Panc1 (cell line): Measurements from ENCODE around the gene GSTK1.

Experiments
- POLR2AphosphoS5 ChIP-seq: IDR thresholded peaks from 2 replicates; pipeline ENCODE4 v1.6.1; 2012; ENCODE audit warnings: mild to moderate bottlenecking, low read depth, low read length, moderate library complexity
- SIN3A ChIP-seq: IDR thresholded peaks from 2 replicates; pipeline ENCODE4 v1.6.1; 2012; ENCODE audit warnings: low read depth, mild to moderate bottlenecking, low read length, moderate library complexity, borderline replicate concordance; ENCODE audit not compliant: insufficient read depth
- TCF7L2 ChIP-seq: IDR thresholded peaks from 2 replicates; pipeline ENCODE4 v1.6.1; 2011; ENCODE audit warnings: mild to moderate bottlenecking, low read depth, low read length, inconsistent platforms
- TF ChIP-seq, protein P1 (sequence below): fragments of 450-650 bp; IDR thresholded peaks from 2 replicates; pipeline ENCODE4 v1.5.1; 2017; ENCODE audit warnings: mild to moderate bottlenecking
- TF ChIP-seq, protein P2 (sequence below), 2 experiments: IDR thresholded peaks; 2 replicates each; pipeline ENCODE4 v1.6.1; 2011 to 2012; ENCODE audit warnings: low read depth in 2 of 2, control low read depth in 1 of 2, low read length in 1 of 2, mild to moderate bottlenecking in 1 of 2, moderate library complexity in 1 of 2; ENCODE audit not compliant: insufficient read depth in 1 of 2

DNA sequence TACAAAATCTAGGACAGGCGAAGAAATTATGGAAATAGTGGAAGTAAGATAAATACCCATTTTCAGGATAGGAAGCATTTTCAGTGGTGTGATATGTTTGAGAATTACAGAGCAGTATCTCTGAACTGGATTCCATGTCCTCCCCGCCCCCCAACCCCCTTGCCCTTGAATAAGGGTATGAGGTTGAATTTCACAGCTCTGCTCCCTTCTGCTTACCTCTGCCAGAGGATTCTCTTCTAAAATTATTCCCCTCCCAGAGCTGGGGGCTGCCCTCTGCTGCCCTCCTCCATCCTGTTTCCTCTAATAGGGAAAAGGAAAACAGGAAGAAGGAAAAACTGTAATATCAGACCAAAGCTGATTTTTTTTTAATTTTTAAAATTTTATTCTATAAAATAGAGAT lies 45.4 kb downstream of the GSTK1 start:
- TF ChIP-seq, protein P1, sequence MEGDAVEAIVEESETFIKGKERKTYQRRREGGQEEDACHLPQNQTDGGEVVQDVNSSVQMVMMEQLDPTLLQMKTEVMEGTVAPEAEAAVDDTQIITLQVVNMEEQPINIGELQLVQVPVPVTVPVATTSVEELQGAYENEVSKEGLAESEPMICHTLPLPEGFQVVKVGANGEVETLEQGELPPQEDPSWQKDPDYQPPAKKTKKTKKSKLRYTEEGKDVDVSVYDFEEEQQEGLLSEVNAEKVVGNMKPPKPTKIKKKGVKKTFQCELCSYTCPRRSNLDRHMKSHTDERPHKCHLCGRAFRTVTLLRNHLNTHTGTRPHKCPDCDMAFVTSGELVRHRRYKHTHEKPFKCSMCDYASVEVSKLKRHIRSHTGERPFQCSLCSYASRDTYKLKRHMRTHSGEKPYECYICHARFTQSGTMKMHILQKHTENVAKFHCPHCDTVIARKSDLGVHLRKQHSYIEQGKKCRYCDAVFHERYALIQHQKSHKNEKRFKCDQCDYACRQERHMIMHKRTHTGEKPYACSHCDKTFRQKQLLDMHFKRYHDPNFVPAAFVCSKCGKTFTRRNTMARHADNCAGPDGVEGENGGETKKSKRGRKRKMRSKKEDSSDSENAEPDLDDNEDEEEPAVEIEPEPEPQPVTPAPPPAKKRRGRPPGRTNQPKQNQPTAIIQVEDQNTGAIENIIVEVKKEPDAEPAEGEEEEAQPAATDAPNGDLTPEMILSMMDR = no peak
- TF ChIP-seq, protein P2, sequence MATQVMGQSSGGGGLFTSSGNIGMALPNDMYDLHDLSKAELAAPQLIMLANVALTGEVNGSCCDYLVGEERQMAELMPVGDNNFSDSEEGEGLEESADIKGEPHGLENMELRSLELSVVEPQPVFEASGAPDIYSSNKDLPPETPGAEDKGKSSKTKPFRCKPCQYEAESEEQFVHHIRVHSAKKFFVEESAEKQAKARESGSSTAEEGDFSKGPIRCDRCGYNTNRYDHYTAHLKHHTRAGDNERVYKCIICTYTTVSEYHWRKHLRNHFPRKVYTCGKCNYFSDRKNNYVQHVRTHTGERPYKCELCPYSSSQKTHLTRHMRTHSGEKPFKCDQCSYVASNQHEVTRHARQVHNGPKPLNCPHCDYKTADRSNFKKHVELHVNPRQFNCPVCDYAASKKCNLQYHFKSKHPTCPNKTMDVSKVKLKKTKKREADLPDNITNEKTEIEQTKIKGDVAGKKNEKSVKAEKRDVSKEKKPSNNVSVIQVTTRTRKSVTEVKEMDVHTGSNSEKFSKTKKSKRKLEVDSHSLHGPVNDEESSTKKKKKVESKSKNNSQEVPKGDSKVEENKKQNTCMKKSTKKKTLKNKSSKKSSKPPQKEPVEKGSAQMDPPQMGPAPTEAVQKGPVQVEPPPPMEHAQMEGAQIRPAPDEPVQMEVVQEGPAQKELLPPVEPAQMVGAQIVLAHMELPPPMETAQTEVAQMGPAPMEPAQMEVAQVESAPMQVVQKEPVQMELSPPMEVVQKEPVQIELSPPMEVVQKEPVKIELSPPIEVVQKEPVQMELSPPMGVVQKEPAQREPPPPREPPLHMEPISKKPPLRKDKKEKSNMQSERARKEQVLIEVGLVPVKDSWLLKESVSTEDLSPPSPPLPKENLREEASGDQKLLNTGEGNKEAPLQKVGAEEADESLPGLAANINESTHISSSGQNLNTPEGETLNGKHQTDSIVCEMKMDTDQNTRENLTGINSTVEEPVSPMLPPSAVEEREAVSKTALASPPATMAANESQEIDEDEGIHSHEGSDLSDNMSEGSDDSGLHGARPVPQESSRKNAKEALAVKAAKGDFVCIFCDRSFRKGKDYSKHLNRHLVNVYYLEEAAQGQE (IDR thresholded peaks at IDR 0.05; ENCODE audit: insufficient read depth in 1 of 2, low read depth in 2 of 2, low read length in 1 of 2) = no peak
- TF ChIP-seq TCF7L2 (no peak), SIN3A (no peak), POLR2AphosphoS5 (no peak)
